CD14-positive monocyte (primary cell): ENCODE data around the gene VSIG10L2. TPM values are rescaled to one million over a fixed set of nuclear protein-coding genes. Genes with fewer than 3 reads are reported as not detected.

Source experiments
- DNase-seq, 3 donors: peaks; one replicate each; pipeline ENCODE4 v3.0.0-alpha.2; 2011 to 2022
- H2AFZ ChIP-seq: 2 replicates; pipeline ENCODE4 v1.6.0; 2012; ENCODE audit warnings: mild to moderate bottlenecking, low read depth, low read length, inconsistent platforms; ENCODE audit not compliant: insufficient read depth, poor library complexity, severe bottlenecking
- H3K27ac ChIP-seq, 2 donors: 1 replicate in 1 of 2; 2 replicates in 1 of 2; pipeline ENCODE4 v1.5.1; 2012 to 2013; ENCODE audit warnings: low read length in 2 of 2, control low read depth in 1 of 2, inconsistent platforms in 1 of 2, low read depth in 1 of 2, mild to moderate bottlenecking in 1 of 2
- H3K27me3 ChIP-seq, 2 donors: one replicate each; pipeline versions ENCODE4 v1.6.0 to v1.6.1; 2011 to 2013; ENCODE audit warnings: low read length in 2 of 2; ENCODE audit not compliant: control insufficient read depth in 2 of 2, insufficient read depth in 2 of 2
- H3K36me3 ChIP-seq, 2 donors: replicated peaks in 1 of 2; 1 replicate in 1 of 2; 2 replicates in 1 of 2; pipeline versions ENCODE4 v1.5.1 to v1.6.1; 2012 to 2013; ENCODE audit warnings: low read length in 2 of 2, control low read depth in 1 of 2, inconsistent platforms in 1 of 2, mild to moderate bottlenecking in 1 of 2; ENCODE audit not compliant: insufficient read depth in 2 of 2, control insufficient read depth in 1 of 2
- H3K4me1 ChIP-seq, 2 donors: 1 replicate in 1 of 2; 2 replicates in 1 of 2; pipeline versions ENCODE4 v1.5.1 to v1.6.1; 2012 to 2013; ENCODE audit warnings: low read length in 2 of 2, control low read depth in 1 of 2, inconsistent platforms in 1 of 2, mild to moderate bottlenecking in 1 of 2, moderate library complexity in 1 of 2; ENCODE audit not compliant: insufficient read depth in 2 of 2, control insufficient read depth in 1 of 2
- H3K4me2 ChIP-seq: replicated peaks from 2 replicates; pipeline ENCODE3; 2012; ENCODE audit warnings: low read length, moderate library complexity, mild to moderate bottlenecking; ENCODE audit not compliant: poor library complexity, severe bottlenecking; ENCODE audit errors: extremely low read depth
- H3K4me3 ChIP-seq, 3 experiments: fragments of 200-600 bp in 1 of 3; sonication (generic) in 1 of 3; replicated peaks in 1 of 3; 1 replicate in 2 of 3; 2 replicates in 1 of 3; pipeline ENCODE4 v1.5.1; 2011 to 2013; ENCODE audit warnings: low read length in 3 of 3, mild to moderate bottlenecking in 3 of 3, control low read depth in 2 of 3, low read depth in 2 of 3, inconsistent platforms in 1 of 3, moderate library complexity in 1 of 3
- H3K79me2 ChIP-seq: 2 replicates; pipeline ENCODE4 v1.6.0; 2012; ENCODE audit warnings: mild to moderate bottlenecking, control low read depth, inconsistent platforms, low read length, moderate library complexity; ENCODE audit not compliant: insufficient read depth
- H3K9ac ChIP-seq: 2 replicates; pipeline ENCODE4 v1.6.0; 2017; ENCODE audit warnings: low read length, mild to moderate bottlenecking; ENCODE audit not compliant: insufficient read depth, poor library complexity, severe bottlenecking
- H3K9me3 ChIP-seq, 2 donors: replicated peaks in 1 of 2; 1 replicate in 1 of 2; 2 replicates in 1 of 2; pipeline versions ENCODE4 v1.5.1 to v1.6.1; 2012 to 2013; ENCODE audit warnings: low read length in 2 of 2, control low read depth in 1 of 2; ENCODE audit not compliant: control insufficient read depth in 1 of 2, insufficient read depth in 1 of 2
- H4K20me1 ChIP-seq: 2 replicates; pipeline ENCODE4 v1.6.0; 2012; ENCODE audit warnings: mild to moderate bottlenecking, low read length, control low read depth, moderate library complexity; ENCODE audit not compliant: insufficient read depth
- H3K27ac Mint-ChIP-seq, 7 donors: one replicate each; pipeline ENCODE4 v1.8.0; 2020; ENCODE audit warnings: mild to moderate bottlenecking in 7 of 7, mixed read lengths in 7 of 7, moderate library complexity in 6 of 7, inconsistent platforms in 2 of 7
- H3K27me3 Mint-ChIP-seq, 3 donors: one replicate each; pipeline ENCODE4 v1.8.0; 2021 to 2022; ENCODE audit warnings: low read depth in 3 of 3, mild to moderate bottlenecking in 3 of 3, mixed read lengths in 3 of 3, moderate library complexity in 3 of 3, inconsistent platforms in 1 of 3
- H3K36me3 Mint-ChIP-seq, 2 donors: one replicate each; pipeline ENCODE4 v1.8.0; 2020; ENCODE audit warnings: mixed read lengths in 2 of 2, inconsistent platforms in 1 of 2, mild to moderate bottlenecking in 1 of 2
- H3K4me1 Mint-ChIP-seq: one replicate; pipeline ENCODE4 v1.8.0; 2020; ENCODE audit warnings: mild to moderate bottlenecking, mixed read lengths
- H3K4me3 Mint-ChIP-seq, 2 donors: one replicate each; pipeline ENCODE4 v1.8.0; 2020; ENCODE audit warnings: mild to moderate bottlenecking in 2 of 2, mixed read lengths in 2 of 2, moderate library complexity in 1 of 2
- H3K9me3 Mint-ChIP-seq, 7 donors: one replicate each; pipeline ENCODE4 v1.8.0; 2020 to 2022; ENCODE audit warnings: mixed read lengths in 7 of 7, mild to moderate bottlenecking in 6 of 7, moderate library complexity in 6 of 7, inconsistent platforms in 2 of 7
- WGBS: methylation state at CpG from one replicate; pipeline ENCODE4 v1.1.5; 2013; ENCODE audit warnings: missing lambda C conversion rate; ENCODE audit not compliant: insufficient coverage; 5-methylcytosine and 5-hydroxymethylcytosine counted together
- intact Hi-C, 2 donors: fragments of 100-400 bp; cut with micrococcal nuclease; formaldehyde crosslinking; loops; one replicate each; pipeline versions ENCODE4 v1.15.0 to v1.15.1; 2023
- polyA plus RNA-seq, 3 donors: library from polyadenylated mRNA; depleted of rRNA in 1 of 3; unstranded in 2 of 3; stranded (reverse) in 1 of 3; fragments of 300-500 nt in 2 of 3; fragments of >200 nt in 1 of 3; fragmentation: Illumina TruSeq in 2 of 3; gene quantifications; 1 replicate in 2 of 3; 2 replicates in 1 of 3; pipeline ENCODE4 v1.2.3, GENCODE V29; 2012 to 2021
- TF ChIP-seq, protein P1 (sequence below): fragments of 200-600 bp; IDR thresholded peaks from one replicate; pipeline ENCODE4 v1.8.0; 2022; ENCODE audit warnings: antibody characterized with exemption, mild to moderate bottlenecking

The VSIG10L2 gene
- polyA plus RNA-seq, 3 donors: not detected

DNA sequence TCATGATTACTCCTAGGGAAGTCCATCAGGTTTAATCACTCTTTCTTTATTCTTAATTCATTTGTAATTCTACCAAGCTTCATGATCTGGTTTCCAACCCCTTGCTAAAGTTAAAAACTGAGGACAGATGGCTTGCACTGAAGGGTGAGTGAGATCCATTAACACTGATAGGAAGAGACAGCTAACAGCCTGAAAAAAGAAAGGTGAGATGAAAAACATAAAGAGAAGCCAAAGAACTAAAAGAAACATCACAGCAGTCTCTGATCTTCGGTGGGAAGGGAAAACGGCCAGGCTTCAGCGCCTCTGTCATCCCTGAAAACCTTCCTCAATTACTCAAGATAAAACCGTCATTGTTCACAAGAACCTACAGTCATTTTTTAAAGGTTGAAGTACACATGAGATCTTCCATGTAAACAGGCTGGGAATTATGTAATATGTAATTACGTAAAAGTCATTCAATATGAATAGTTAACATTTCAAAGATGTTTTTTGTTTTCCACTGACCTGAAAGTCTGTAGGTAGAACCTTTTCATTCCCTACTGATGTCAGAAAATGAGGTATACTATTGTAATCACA, 41.3 kb downstream of the VSIG10L2 start:
- Mint-ChIP-seq H3K4me1 (peaks cover 8% of the 10 kb centered on the region), H3K9me3 (peaks cover 0 to 3% (median 0%) of the 10 kb centered on the region in 7 donors), H3K27ac (no peak overlapping the region), H3K27me3 (peaks cover 1 to 8% (median 4%) of the 10 kb centered on the region in 3 donors), H3K36me3 (no peaks in the 10 kb centered on the region), H3K4me3 (no peak overlapping the region)
- Histone ChIP-seq H3K4me2 (no peak overlapping the region), H3K27me3 (peaks cover 0 to 2% of the 10 kb centered on the region in 2 donors), H3K9me3 (no peaks in the 10 kb centered on the region), H3K4me3 (no peak overlapping the region), H3K27ac (no peak overlapping the region), H3K9ac (no peak overlapping the region), H3K4me1 (no peaks in the 10 kb centered on the region), H3K79me2 (no peaks in the 10 kb centered on the region), H2AFZ (no peak overlapping the region), H4K20me1 (no peaks in the 10 kb centered on the region), H3K36me3 (no peaks in the 10 kb centered on the region)
- TF ChIP-seq, protein P1, sequence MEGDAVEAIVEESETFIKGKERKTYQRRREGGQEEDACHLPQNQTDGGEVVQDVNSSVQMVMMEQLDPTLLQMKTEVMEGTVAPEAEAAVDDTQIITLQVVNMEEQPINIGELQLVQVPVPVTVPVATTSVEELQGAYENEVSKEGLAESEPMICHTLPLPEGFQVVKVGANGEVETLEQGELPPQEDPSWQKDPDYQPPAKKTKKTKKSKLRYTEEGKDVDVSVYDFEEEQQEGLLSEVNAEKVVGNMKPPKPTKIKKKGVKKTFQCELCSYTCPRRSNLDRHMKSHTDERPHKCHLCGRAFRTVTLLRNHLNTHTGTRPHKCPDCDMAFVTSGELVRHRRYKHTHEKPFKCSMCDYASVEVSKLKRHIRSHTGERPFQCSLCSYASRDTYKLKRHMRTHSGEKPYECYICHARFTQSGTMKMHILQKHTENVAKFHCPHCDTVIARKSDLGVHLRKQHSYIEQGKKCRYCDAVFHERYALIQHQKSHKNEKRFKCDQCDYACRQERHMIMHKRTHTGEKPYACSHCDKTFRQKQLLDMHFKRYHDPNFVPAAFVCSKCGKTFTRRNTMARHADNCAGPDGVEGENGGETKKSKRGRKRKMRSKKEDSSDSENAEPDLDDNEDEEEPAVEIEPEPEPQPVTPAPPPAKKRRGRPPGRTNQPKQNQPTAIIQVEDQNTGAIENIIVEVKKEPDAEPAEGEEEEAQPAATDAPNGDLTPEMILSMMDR: no peak
- no CpG with 5 or more reads among the region's 5 CpGs for WGBS
- intact Hi-C loops: no loop called here
- DNase-seq: no peak

DNA sequence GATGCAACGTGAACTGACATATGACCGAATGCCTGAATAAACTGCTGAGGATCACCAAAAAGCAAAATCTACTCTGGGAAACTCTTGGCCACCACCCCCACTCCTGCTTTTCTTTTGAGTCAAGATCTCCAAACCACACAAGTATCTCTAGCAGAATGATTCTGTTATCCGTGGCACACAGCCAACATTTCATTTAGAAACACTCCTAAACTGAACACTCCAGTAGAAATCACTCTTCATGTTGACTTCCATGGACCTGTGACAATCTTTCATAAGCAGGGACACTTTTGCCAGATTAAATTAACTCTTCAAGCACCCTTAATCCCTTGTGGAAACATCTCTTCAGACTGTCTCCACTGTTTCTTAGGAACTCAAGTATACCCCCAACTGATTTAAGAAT, 44.4 kb downstream of the VSIG10L2 start:
- TF ChIP-seq, protein P1: no peak
- 95% methylated on average over 3 of the region's 3 CpGs for WGBS
- H3K79me2 ChIP-seq: no peaks in the 10 kb centered on the region
- no peak for DNase-seq
- H3K27ac ChIP-seq: no peak overlapping the region
- Mint-ChIP-seq H3K9me3 (peaks cover 0 to 3% (median 0%) of the 10 kb centered on the region in 7 donors), H3K4me3 (no peak overlapping the region), H3K36me3 (no peaks in the 10 kb centered on the region), H3K27me3 (peaks cover 1 to 7% (median 2%) of the 10 kb centered on the region in 3 donors), H3K27ac (no peak overlapping the region), H3K4me1 (no peaks in the 10 kb centered on the region)
- no peak overlapping the region for H3K4me3 ChIP-seq
- intact Hi-C loops: no loop called here
- H3K4me2 ChIP-seq: no peak overlapping the region
- no peaks in the 10 kb centered on the region for H4K20me1 ChIP-seq
- no peak overlapping the region for H3K9ac ChIP-seq
- no peak overlapping the region for H2AFZ ChIP-seq
- no peaks in the 10 kb centered on the region for H3K9me3 ChIP-seq
- peaks cover 0 to 2% of the 10 kb centered on the region in 2 donors for H3K27me3 ChIP-seq
- H3K4me1 ChIP-seq: no peaks in the 10 kb centered on the region
- H3K36me3 ChIP-seq: no peaks in the 10 kb centered on the region
